RWPE1 (cell line): Measurements from ENCODE around the gene KLHDC8A.
A peak's percentile ranks its signal among the peaks of the same experiment; 100 is the strongest.

Experiments
- CTCF ChIA-PET: fragments of 350-600 bp; sonication (Branson Sonifier 250); formaldehyde crosslinking; extraction: SDS; loops from one replicate; lab custom pipeline; 2021; lab: Yijun Ruan, JAX
- POLR2A ChIA-PET: fragments of 400-600 bp; formaldehyde crosslinking; extraction: SDS; loops from one replicate; lab custom pipeline; 2020; ENCODE audit warnings: antibody characterized with exemption; ENCODE audit not compliant: low non-redundant PET; lab: Yijun Ruan, JAX
- DNase-seq: peaks from one replicate; pipeline ENCODE4 v3.0.0; 2012; ENCODE audit warnings: low spot score
- H3K27ac ChIP-seq: fragments of 450-650 bp; 2 replicates; pipeline ENCODE4 v1.5.1; 2017
- CTCF ChIP-seq: fragments of 450-650 bp; conservative IDR thresholded peaks from 2 replicates; pipeline ENCODE4 v1.5.1; 2017; ENCODE audit warnings: low read depth, mild to moderate bottlenecking

Gene KLHDC8A

GRCh38 chr1:205324781-205325180, 31.9 kb downstream of the KLHDC8A start:
- ChIA-PET CTCF (interaction anchor here (0.5 to 17.7 kb wide), 28 partner anchors 8 to 582 kb away, joined by 3 to 622 read pairs (median 4); no protein-coding TSS in a partner anchor), POLR2A (interaction anchor here (1.4 kb wide), 1 partner anchor 51 kb away, joined by 4 read pairs; no protein-coding TSS in a partner anchor)
- peak overlapping the region; percentile 16; the same call in 1 of the 2 replicates for H3K27ac ChIP-seq
- no peak for TF ChIP-seq CTCF
- no peak for DNase-seq

DNA sequence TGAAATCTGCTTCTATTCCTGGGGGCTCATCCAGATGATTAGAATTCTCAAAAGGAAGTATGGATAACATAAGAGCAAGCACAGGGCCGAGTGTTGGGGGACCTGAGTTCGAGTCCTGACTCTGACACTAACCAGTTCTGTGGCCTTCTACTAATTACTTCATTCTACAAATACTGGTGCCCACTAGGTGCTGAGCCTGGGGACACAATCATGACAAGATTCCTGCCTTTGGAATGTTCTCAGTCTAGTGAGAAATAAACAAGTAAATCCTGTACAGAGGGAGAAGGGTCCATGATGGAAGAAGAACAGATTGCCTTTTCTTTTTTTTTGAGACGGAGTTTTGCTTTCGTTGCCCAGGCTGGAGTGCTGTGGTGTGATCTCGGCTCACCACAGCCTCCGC, 32.9 kb downstream of the KLHDC8A start:
- ChIA-PET CTCF (interaction anchor here (3.1 to 17.7 kb wide), 2 partner anchors 12 to 50 kb away, joined by 32 to 622 read pairs; no protein-coding TSS in a partner anchor), POLR2A (interaction anchor here (1.4 kb wide), 1 partner anchor 50 kb away, joined by 4 read pairs; no protein-coding TSS in a partner anchor)
- DNase-seq: no peak
- no peak overlapping the region for H3K27ac ChIP-seq
- TF ChIP-seq CTCF: no peak

- no peak for TF ChIP-seq CTCF
- ChIA-PET POLR2A (interaction anchor here (5.3 kb wide), 1 partner anchor 45 kb away, joined by 26 read pairs; no protein-coding TSS in a partner anchor), CTCF (interaction anchor here (0.7 to 17.7 kb wide), 9 partner anchors 8 to 203 kb away, joined by 3 to 622 read pairs (median 4); no protein-coding TSS in a partner anchor)
- H3K27ac ChIP-seq: peak overlapping the region; percentile 98
- no peak for DNase-seq
Observed at GRCh38 chr1:205321959-205322283, 34.8 kb downstream of the KLHDC8A start.

- TF ChIP-seq CTCF: peak; percentile 33
- ChIA-PET POLR2A (interaction anchor here (0.6 to 5.3 kb wide), 5 partner anchors 20 to 327 kb away, joined by 3 to 26 read pairs (median 4); no protein-coding TSS in a partner anchor), CTCF (interaction anchor here (0.6 to 17.7 kb wide), 20 partner anchors 9 to 1291 kb away, joined by 3 to 622 read pairs (median 4); no protein-coding TSS in a partner anchor)
- peak within 1 kb of the TSS; percentile 98 for H3K27ac ChIP-seq
- peak; percentile 96 for DNase-seq
Observed at GRCh38 chr1:205321162-205321958, 35.4 kb downstream of the KLHDC8A start, which contains the start of gene NUAK2. TSS of gene NUAK2 (minus strand) at chr1:205321745. CDS start at chr1:205321628, 117 bp downstream.

- H3K27ac ChIP-seq: peak overlapping the region; percentile 98
- ChIA-PET CTCF (interaction anchor here (0.6 to 17.7 kb wide), 7 partner anchors 17 to 774 kb away, joined by 3 to 622 read pairs (median 4); no protein-coding TSS in a partner anchor), POLR2A (interaction anchor here (0.6 to 5.3 kb wide), 4 partner anchors 18 to 43 kb away, joined by 3 to 26 read pairs (median 3); no protein-coding TSS in a partner anchor)
- no peak for TF ChIP-seq CTCF
- DNase-seq: peak; percentile 91
Observed at GRCh38 chr1:205319081-205320018, 37.4 kb downstream of the KLHDC8A start.
